Breast epithelium (tissue), 4 donors: ENCODE measurements around the gene CD80. TPM values are rescaled to one million over a fixed set of nuclear protein-coding genes. Genes with fewer than 3 reads are reported as not detected.

Experiments used
- DNase-seq, 2 donors: peaks; one replicate each; pipeline ENCODE4 v3.0.0-alpha.2; 2019; ENCODE audit warnings: low spot score in 2 of 2
- H3K27ac ChIP-seq, 2 donors: fragments of 200-600 bp; sonication (generic) in 1 of 2; one replicate each; pipeline ENCODE4 v1.5.1; 2016 to 2019; ENCODE audit warnings: mild to moderate bottlenecking in 1 of 2
- H3K27me3 ChIP-seq, 2 donors: fragments of 200-600 bp; sonication (generic) in 1 of 2; one replicate each; pipeline versions ENCODE4 v1.5.1 to v1.6.0; 2017 to 2019; ENCODE audit warnings: control low read depth in 1 of 2, mild to moderate bottlenecking in 1 of 2
- H3K36me3 ChIP-seq: fragments of 200-600 bp; one replicate; pipeline ENCODE4 v1.5.1; 2019
- H3K4me1 ChIP-seq, 2 donors: fragments of 200-600 bp; sonication (generic); one replicate each; pipeline ENCODE4 v1.5.1; 2016 to 2019; ENCODE audit warnings: control low read depth in 1 of 2
- H3K4me3 ChIP-seq, 3 donors: fragments of 200-600 bp; sonication (generic); 1 replicate in 2 of 3; 2 replicates in 1 of 3; pipeline ENCODE4 v1.5.1; 2016 to 2019; ENCODE audit warnings: mild to moderate bottlenecking in 3 of 3, moderate library complexity in 2 of 3
- H3K9me3 ChIP-seq, 2 donors: fragments of 200-600 bp; sonication (generic) in 1 of 2; one replicate each; pipeline ENCODE4 v1.5.1; 2016 to 2019; ENCODE audit warnings: control low read depth in 1 of 2
- POLR2A ChIP-seq: fragments of 450-650 bp; IDR thresholded peaks from one replicate; pipeline ENCODE4 v1.6.1; 2016; ENCODE audit warnings: antibody characterized with exemption, mild to moderate bottlenecking, moderate library complexity
- POLR2AphosphoS5 ChIP-seq, 3 donors: sonication (generic); formaldehyde crosslinking; IDR thresholded peaks; one replicate each; pipeline ENCODE4 v1.6.1; 2017; ENCODE audit warnings: antibody characterized with exemption in 3 of 3
- intact Hi-C: fragments of 100-400 bp; cut with DNase I; formaldehyde crosslinking; loops from one replicate; pipeline ENCODE4 v1.15.1; 2023; ENCODE audit warnings: low total_unique reads
- total RNA-seq, 3 donors: library from RNA; depleted of rRNA; stranded (reverse); fragments of >200 nt; gene quantifications; one replicate each; pipeline ENCODE4 v1.1.0, GENCODE V29; 2016
- TF ChIP-seq, protein P1 (sequence below), 3 donors: fragments of 450-650 bp; IDR thresholded peaks; one replicate each; pipeline ENCODE4 v1.5.1; 2016 to 2017; ENCODE audit warnings: antibody characterized with exemption in 3 of 3, mild to moderate bottlenecking in 3 of 3, moderate library complexity in 3 of 3

The CD80 gene
- total RNA-seq, 3 donors from 2014 or later, result 0.96 to 1.8 (median 1.6) TPM

DNA sequence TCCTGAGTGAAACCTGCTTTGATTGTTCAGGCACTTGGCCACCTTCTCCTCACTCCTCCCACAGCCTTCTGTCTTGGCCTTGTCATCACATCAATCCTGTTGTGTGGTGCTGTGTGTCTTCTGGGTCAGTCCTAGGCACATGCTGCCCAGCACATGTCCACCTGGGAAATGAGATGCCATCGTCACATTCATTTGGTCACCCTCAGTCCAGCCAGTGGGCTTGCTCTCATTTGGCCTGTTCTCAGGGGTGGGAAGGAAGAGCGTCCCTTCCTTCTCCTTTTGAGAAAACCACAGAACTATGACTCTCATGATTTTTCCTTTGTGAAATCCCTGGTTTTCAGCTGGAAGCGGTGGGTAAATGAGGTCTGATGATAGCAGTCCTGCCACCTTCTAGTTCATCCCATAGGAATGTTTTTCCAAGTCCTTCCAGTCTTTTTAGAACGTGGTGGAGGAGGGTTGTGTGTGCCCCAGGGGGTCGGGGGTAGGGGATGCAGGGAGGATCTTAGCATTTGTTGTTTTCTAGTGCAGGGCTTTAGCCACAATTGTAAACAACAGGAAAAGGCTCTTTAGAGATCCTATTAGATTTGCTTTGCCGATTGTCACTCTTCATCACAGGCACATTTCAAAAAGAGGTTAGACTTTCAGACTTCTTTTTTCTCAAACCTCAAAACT, 29.8 kb upstream of the CD80 start:
- no peaks in the 10 kb centered on the region for H3K36me3 ChIP-seq
- intact Hi-C loops, result no loop called here
- TF ChIP-seq, protein P1, sequence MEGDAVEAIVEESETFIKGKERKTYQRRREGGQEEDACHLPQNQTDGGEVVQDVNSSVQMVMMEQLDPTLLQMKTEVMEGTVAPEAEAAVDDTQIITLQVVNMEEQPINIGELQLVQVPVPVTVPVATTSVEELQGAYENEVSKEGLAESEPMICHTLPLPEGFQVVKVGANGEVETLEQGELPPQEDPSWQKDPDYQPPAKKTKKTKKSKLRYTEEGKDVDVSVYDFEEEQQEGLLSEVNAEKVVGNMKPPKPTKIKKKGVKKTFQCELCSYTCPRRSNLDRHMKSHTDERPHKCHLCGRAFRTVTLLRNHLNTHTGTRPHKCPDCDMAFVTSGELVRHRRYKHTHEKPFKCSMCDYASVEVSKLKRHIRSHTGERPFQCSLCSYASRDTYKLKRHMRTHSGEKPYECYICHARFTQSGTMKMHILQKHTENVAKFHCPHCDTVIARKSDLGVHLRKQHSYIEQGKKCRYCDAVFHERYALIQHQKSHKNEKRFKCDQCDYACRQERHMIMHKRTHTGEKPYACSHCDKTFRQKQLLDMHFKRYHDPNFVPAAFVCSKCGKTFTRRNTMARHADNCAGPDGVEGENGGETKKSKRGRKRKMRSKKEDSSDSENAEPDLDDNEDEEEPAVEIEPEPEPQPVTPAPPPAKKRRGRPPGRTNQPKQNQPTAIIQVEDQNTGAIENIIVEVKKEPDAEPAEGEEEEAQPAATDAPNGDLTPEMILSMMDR (IDR thresholded peaks at IDR 0.05), result no peak
- TF ChIP-seq POLR2AphosphoS5 (IDR thresholded peaks at IDR 0.05), result no peak
- TF ChIP-seq POLR2A, result no peak
- no peak overlapping the region for H3K4me3 ChIP-seq
- H3K27me3 ChIP-seq, result no peaks in the 10 kb centered on the region
- no peaks in the 10 kb centered on the region for H3K4me1 ChIP-seq
- DNase-seq, result no peak
- no peak overlapping the region for H3K27ac ChIP-seq
- no peaks in the 10 kb centered on the region for H3K9me3 ChIP-seq

DNA sequence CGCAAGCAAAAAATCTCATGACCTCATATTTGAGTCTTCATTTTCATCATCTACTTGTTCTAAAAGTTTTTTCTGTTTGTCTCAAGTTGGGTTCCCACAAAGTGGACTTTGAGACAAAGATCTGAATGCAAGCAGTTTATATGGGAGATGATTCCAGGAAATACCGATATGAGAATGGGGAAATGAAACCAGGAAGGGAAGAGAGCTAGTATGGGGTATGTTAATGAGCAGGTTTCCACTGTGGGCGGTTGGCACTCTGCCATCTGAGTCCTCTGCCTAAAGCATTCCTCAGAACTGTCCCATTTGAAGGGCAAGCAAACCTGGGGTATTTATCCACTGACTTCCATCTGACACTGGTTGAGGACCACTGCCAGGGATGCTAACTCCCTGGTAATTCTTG, 28.7 kb upstream of the CD80 start:
- TF ChIP-seq, protein P1 (IDR thresholded peaks at IDR 0.05), result no peak
- H3K27me3 ChIP-seq, result no peaks in the 10 kb centered on the region
- intact Hi-C loops, result no loop called here
- no peak for DNase-seq
- no peaks in the 10 kb centered on the region for H3K4me1 ChIP-seq
- H3K36me3 ChIP-seq, result no peaks in the 10 kb centered on the region
- H3K4me3 ChIP-seq, result no peak overlapping the region
- no peak overlapping the region for H3K27ac ChIP-seq
- no peaks in the 10 kb centered on the region for H3K9me3 ChIP-seq

DNA sequence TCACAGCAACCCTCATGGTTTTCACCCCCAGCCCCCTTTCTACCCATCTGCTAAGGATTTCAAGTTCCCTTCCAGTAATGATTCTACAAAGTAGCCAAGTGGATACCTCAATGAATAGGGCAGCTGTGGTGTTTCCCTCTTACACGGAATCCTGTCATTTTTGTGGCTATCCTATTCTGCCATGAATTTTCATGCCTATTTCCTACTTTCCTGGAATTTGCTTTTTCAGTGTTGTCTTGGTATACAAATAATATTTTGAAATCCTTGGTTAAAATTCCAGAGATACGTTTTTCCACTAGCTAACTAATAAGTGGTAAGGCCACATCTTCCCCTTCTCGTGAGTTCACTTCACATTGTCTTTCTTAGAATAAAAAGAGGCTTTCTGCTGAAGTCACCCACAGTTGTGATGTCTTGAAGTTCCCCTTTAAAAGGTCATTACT, 27.3 kb upstream of the CD80 start:
- Histone ChIP-seq H3K36me3 (no peaks in the 10 kb centered on the region), H3K4me1 (no peaks in the 10 kb centered on the region), H3K27me3 (no peaks in the 10 kb centered on the region), H3K9me3 (no peaks in the 10 kb centered on the region), H3K27ac (no peak overlapping the region), H3K4me3 (no peak overlapping the region)
- no peak for TF ChIP-seq POLR2AphosphoS5 (IDR thresholded peaks at IDR 0.05)
- TF ChIP-seq, protein P1 (IDR thresholded peaks at IDR 0.05), result no peak
- no peak for TF ChIP-seq POLR2A
- DNase-seq, result no peak
- intact Hi-C loops, result no loop called here

DNA sequence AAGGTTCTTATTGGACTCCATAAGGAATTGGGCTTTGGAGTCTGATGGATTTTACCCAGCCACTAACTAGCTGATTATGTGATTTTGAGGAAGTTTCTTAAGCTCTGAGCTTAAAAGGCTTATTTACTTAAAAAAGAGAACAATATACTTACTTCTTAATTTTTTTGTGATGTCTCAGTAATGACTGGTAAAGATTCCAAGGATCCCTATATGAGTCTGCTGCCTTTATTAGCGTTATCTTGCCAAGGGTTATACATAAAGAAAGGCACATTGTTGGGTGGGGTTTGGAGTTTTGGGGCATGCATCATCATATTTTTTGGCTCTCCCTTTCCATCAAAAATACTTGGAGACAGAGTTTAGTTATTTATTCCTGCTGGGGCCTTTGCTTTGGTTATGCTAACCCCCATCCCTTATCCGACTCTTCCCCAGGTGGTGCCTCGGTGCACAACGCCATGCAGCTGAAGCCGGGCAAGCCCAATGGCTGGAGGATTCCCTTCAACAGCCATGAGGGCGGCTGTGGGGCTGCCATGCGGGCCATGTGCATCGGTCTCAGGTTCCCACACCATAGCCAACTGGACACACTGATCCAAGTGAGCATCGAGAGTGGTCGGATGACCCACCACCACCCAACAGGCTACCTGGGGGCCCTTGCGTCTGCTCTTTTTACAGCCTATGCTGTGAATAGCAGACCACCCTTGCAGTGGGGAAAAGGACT, 26.6 kb upstream of the CD80 start:
- Histone ChIP-seq H3K36me3 (no peaks in the 10 kb centered on the region), H3K27ac (no peak overlapping the region), H3K9me3 (no peaks in the 10 kb centered on the region), H3K4me3 (no peak overlapping the region), H3K27me3 (no peaks in the 10 kb centered on the region), H3K4me1 (no peaks in the 10 kb centered on the region)
- no peak for TF ChIP-seq POLR2A
- TF ChIP-seq, protein P1 (IDR thresholded peaks at IDR 0.05), result no peak
- no peak for TF ChIP-seq POLR2AphosphoS5 (IDR thresholded peaks at IDR 0.05)
- DNase-seq, result no peak
- intact Hi-C loops, result no loop called here

DNA sequence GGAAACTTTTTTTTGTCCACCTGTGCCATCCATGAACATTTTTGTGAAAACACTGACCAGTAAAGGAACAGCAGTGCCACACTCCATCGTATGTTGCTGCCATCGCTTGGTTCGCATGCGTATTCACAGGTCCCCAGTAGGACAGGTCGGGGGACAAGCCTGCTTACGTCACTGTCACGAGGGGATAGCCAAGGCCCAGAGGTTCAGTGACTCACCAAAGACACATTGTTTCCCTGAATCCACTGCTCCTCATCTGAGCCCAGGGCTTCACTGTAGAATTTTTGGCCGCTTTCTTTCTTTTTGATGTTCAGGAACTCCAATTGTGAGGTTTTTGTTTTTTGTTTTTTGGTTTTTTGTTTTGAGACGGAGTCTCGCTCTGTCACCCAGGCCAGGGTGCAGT, 25.8 kb upstream of the CD80 start:
- no peaks in the 10 kb centered on the region for H3K9me3 ChIP-seq
- intact Hi-C loops, result no loop called here
- no peak for DNase-seq
- TF ChIP-seq POLR2AphosphoS5 (IDR thresholded peaks at IDR 0.05), result no peak
- TF ChIP-seq, protein P1 (IDR thresholded peaks at IDR 0.05), result no peak
- no peaks in the 10 kb centered on the region for H3K27me3 ChIP-seq
- no peaks in the 10 kb centered on the region for H3K4me1 ChIP-seq
- H3K27ac ChIP-seq, result no peak overlapping the region
- H3K36me3 ChIP-seq, result no peaks in the 10 kb centered on the region
- H3K4me3 ChIP-seq, result no peak overlapping the region
